ENCODE results near the gene ENDOV.

ENDOV gene

GRCh38 chr17:80433916-80434666, 19.1 kb downstream of the ENDOV start:
- DNase-seq, result no peak

GRCh38 chr17:80437532-80437931, 22.6 kb downstream of the ENDOV start:
- DNase-seq, result no peak

- DNase-seq, result no peak
Observed at GRCh38 chr17:80438806-80439205, 23.8 kb downstream of the ENDOV start.

- no peak for DNase-seq
Observed at GRCh38 chr17:80439499-80439898, 24.5 kb downstream of the ENDOV start.

- no peak for DNase-seq
Observed at GRCh38 chr17:80441133-80441578, 26.2 kb downstream of the ENDOV start.

GRCh38 chr17:80441598-80442322, 26.8 kb downstream of the ENDOV start:
- DNase-seq, result no peak

GRCh38 chr17:80442323-80442659, 27.3 kb downstream of the ENDOV start:
- DNase-seq, result no peak

GRCh38 chr17:80442764-80443163, 27.8 kb downstream of the ENDOV start:
- no peak for DNase-seq

GRCh38 chr17:80443498-80443897, 28.5 kb downstream of the ENDOV start:
- no peak for DNase-seq

- DNase-seq, result no peak
Observed at GRCh38 chr17:80443916-80444643, 29.1 kb downstream of the ENDOV start.

- DNase-seq, result no peak
Observed at GRCh38 chr17:80444644-80444979, 29.6 kb downstream of the ENDOV start.

- no peak for DNase-seq
Observed at GRCh38 chr17:80445007-80445725, 30.2 kb downstream of the ENDOV start.

- no peak for DNase-seq
Observed at GRCh38 chr17:80445726-80446110, 30.8 kb downstream of the ENDOV start.

GRCh38 chr17:80446645-80447405, 31.9 kb downstream of the ENDOV start:
- DNase-seq, result no peak

GRCh38 chr17:80447790-80448189, 32.8 kb downstream of the ENDOV start:
- no peak for DNase-seq

GRCh38 chr17:80449194-80449929, 34.4 kb downstream of the ENDOV start:
- no peak for DNase-seq

- DNase-seq, result no peak
Observed at GRCh38 chr17:80449930-80450576, 35.1 kb downstream of the ENDOV start.

GRCh38 chr17:80451104-80451775, 36.3 kb downstream of the ENDOV start:
- no peak for DNase-seq

GRCh38 chr17:80452173-80452915, 37.4 kb downstream of the ENDOV start:
- DNase-seq, result no peak

All from AML-193 (cell line).